Measurements from ENCODE around the gene RNF31. TPM values are rescaled to one million over a fixed set of nuclear protein-coding genes. Genes with fewer than 3 reads are reported as not detected.
"Not testable (repeated sequence)": the region's sequence is repeated elsewhere in the genome, so short reads cannot be mapped to it uniquely, and the experiment has no call there.

Gene RNF31
- total RNA-seq (2014; rRNA removed; shearing (Covaris generic)): 57.7 and 69.8 TPM in 2 replicates
- 30.6 and 33.4 TPM in 2 replicates for polyA plus RNA-seq (2015; cell fraction: cytosol; rRNA removed)
- 69.4 and 87.4 TPM in 2 replicates for polyA plus RNA-seq (2015; cell fraction: nucleus; rRNA removed)

- DNase-seq (ENCODE audit: low read depth): peak; percentile 98
Observed at GRCh38 chr14:24146978-24147760, at the start of gene RNF31. Gene RNF31 (plus strand): TSS chr14:24147498. CDS start chr14:24147699, 201 bp downstream.

- no peak for DNase-seq (ENCODE audit: low read depth)
Observed at GRCh38 chr14:24098229-24098926, 48.9 kb upstream of the RNF31 start.

- DNase-seq (ENCODE audit: low read depth): no peak
Observed at GRCh38 chr14:24098927-24099813, 48.1 kb upstream of the RNF31 start.

GRCh38 chr14:24100197-24100981, 46.9 kb upstream of the RNF31 start:
- DNase-seq (ENCODE audit: low read depth): no peak

- no peak for DNase-seq (ENCODE audit: low read depth)
Observed at GRCh38 chr14:24100982-24101494, 46.3 kb upstream of the RNF31 start.

DNA sequence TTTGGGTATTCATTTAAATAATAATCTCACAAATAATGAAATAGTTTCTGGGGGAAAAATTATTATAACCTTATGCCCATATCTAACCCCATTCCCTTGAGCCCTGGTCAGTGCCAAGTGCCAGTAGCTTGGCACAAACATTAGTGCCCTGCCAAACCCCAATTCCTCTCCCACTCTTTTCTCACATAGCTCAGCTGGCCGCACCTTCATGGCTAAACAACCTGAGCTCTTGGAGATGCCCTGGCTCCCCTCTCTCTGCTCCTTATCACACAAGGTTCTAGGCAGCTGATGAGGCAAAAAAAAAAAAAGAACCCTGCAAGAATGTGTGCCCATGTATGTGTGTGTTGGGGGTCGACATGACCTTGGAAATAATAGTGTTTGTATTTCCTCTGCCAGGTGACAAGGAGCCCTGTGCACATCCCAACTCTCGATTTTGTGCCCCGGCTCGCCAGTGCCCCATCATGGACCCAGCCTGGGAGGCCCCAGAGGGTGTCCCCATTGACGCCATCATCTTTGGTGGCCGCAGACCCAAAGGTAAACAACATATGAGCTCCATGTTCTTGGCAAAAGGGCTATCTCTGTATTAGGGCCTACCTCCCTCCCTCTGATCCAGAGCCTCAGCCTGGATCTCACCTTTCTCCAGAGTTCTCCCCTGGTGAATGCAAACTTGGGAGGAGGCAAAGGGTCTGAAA, 44.8 kb upstream of the RNF31 start:
- no peak for DNase-seq (ENCODE audit: low read depth)

- no peak for DNase-seq (ENCODE audit: low read depth)
Observed at GRCh38 chr14:24103451-24103850, 43.8 kb upstream of the RNF31 start.

GRCh38 chr14:24105609-24106239, 41.6 kb upstream of the RNF31 start:
- not testable (repeated sequence) for DNase-seq (ENCODE audit: low read depth)

GRCh38 chr14:24106672-24107271, 40.5 kb upstream of the RNF31 start:
- no peak for DNase-seq (ENCODE audit: low read depth)

DNA sequence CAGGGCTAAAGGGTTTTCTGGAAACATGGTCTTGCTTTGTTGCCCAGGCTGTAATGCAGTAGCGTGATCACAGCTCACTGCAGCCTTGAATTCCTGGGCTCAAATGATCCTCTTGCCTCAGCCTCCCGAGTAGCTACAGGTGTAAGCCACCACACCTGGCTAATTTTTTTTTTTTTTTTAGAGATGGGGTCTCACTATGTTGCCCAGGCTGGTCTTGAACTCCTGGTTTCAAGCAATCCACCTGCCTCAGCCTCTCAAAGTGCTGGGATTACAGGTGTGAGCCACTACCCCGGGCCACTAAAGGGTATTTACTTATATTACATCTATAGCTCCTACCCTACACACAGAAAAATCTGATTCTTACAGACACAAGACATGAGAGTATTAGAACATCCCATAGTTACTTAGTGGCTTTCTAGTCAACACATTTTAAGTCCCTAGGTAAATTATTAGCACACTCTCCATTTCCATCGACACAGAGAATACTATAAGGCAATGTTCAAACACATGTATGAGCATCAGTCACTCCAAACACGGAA, 38.9 kb upstream of the RNF31 start:
- DNase-seq (ENCODE audit: low read depth): no peak

DNA sequence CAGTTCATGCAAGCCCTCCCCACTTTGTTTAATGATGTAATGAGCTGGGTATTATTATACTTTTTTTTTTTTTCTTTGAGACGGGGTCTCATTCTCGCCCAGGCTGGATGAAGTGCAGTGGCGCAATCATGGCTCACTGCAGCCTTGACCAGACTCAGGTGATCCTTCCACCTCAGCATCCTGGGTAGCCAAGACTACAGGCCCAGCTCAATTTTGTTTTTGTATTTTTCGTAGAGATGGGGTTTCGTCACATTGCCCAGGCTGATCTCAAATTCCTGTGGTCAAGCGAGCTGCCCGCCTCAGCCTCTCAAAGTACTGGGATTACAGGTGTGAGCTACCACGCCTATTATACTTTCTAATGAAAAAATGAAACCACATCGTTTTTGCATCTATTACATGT, 37.2 kb upstream of the RNF31 start:
- DNase-seq (ENCODE audit: low read depth): no peak

- DNase-seq (ENCODE audit: low read depth): no peak
Observed at GRCh38 chr14:24110523-24110922, 36.8 kb upstream of the RNF31 start.

DNA sequence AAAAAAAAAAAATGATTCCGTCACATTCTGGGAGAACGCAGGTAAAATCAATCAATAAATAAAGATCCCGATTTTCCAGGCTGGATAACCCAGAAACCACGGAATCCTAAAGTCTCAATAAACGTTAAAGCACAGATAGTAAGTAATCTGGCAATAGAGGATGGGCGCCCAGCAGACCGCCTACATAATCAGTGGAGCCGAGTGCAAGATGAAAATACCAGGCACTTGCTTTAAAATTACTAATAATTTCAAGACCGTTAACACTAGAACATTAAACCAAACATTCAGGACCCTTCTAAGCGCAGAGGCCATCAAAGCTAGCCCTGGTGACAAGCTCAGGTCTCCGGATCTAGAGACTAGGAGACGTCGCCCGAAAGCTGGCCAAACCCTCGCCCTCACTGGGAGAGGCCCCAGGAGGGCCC, 33.9 kb upstream of the RNF31 start:
- no peak for DNase-seq (ENCODE audit: low read depth)

- peak; percentile 89 for DNase-seq (ENCODE audit: low read depth)
Observed at GRCh38 chr14:24113801-24114531, 33.3 kb upstream of the RNF31 start.

DNA sequence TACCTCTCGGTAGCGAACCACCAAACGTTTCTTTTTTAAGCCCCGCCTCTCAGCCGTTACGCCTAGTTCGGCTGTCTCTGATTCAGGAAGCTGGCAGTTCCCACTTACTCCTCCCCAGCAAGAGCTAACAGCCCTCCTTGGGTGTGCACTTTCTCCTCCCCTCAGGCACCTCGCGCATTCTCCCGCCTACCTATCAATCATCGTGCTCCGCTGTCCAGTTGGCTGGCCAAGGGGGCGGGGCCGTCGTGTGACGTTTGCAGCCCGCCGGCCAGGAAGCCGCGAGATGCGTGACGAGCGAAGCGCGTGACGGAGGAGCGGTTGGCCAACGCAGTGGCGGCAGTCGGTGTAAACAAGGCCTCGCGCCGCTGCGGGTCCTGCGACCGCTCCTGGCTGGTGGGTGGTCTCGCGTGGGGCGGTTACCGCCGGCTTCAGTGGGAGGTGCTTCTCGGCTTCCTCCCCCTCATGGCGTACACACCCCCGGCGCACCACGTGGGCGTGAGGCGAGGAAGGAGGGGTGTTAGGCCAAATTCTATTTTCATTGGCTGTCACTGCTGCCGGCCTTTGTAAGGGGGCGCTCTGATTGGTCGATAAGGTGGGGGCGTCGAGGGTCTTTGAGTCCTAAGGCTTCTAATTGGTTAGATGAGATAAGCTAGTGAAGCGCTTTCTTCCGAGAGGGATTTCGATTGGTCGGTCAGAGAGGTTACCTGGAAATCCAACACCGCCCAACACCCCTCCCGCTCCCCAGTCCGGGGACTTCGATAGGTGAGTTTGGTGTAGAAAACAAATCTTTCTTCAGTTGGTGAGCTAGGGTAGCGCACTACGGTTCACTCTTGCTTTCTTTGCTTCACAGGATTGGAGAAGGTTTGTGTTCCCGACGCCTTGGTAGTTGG, 32.5 kb upstream of the RNF31 start, which contains the start of the genes DCAF11 and NRL:
DCAF11 (plus strand) TSS at position 246 of the 890 bp plus-strand sequence. CDS start 818 bp downstream, outside the sequence.
NRL (minus strand) TSS at position 418 of the 890 bp plus-strand sequence. CDS start 32,101 bp downstream, outside the sequence.
- DNase-seq (ENCODE audit: low read depth): peak; percentile 100

DNA sequence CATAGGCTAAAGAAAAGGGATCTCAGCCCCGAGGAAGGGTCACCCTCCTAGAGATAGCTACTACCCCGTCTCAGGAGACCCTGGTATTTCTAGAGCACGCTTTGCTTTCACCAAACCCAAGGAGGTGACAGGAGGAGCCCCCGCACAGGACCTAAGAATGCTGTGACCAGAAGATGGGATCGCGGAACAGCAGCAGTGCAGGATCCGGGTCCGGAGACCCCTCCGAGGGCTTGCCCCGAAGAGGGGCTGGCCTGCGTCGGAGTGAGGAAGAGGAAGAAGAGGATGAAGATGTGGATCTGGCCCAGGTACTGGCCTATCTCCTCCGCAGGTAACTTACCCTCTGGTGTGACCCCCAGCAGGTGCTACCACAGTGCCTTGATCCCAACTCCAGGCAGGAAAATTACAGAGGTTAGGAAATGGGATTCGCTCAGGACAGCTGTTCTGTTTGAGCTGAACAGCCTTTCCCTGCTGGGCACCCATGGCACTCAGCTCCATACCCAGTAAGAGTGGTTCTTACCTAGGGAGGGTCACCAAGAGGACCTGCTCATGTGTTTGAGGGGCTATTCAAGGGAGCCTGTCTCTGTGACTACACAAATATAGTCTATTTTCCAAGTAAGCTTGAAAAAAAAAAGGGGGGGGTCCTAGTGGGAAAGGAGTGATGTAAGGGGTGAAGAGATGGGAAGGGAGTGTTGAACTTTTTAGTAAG, 31.7 kb upstream of the RNF31 start:
- no peak for DNase-seq (ENCODE audit: low read depth)

Data from HT1080 (cell line).